GM21526 (cell line): ENCODE data around the gene SGSH.
"Not testable (repeated sequence)": the region's sequence is repeated elsewhere in the genome, so short reads cannot be mapped to it uniquely, and the experiment has no call there.

Experiments
- ATAC-seq: cut with Tn5 transposase; IDR thresholded peaks from one replicate; pipeline ENCODE4 v1.9.1; 2021; ENCODE audit warnings: moderate library complexity; ENCODE audit not compliant: unreplicated experiment, low FRiP score

Gene SGSH

DNA sequence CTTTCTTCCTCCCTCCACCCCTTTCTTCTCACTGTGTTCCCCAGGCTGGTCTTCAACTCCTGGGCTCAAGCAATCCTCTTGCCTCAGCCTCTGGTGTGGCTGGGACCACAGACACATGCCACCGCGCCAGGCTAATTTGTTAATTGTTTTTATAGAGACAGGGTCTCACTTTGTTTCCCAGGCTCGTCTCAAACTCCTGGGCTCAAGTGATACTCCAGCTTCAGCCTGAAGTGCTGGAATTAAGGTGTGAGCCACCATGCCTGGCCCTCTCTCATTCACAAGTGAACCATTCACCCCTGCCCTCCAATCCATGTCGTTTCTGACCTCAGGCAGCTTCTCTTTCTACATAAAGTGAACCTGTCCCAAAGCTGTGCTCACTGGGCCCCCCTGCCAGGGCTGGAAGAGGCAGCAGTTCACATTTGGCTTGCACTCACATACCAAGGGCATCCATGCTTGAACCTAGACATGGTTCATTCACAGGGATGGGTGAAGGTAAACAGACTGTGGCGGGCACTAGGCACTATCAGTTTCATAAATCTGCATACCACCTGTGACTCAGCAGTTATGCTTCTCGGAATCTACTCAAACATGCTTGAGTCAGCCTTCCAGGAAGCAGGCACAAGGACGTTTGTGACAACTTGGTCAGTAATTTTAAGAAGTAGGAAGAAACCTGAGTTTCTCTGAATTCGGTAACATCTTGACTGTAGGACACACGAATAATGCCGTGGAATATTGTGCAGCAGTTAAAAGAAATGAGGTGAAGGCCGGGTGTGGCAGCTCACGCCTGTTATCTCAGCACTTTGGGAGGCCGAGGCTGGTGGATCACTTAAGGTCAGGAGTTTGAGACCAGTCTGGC, 34.5 kb upstream of the SGSH start:
- no peak for ATAC-seq

DNA sequence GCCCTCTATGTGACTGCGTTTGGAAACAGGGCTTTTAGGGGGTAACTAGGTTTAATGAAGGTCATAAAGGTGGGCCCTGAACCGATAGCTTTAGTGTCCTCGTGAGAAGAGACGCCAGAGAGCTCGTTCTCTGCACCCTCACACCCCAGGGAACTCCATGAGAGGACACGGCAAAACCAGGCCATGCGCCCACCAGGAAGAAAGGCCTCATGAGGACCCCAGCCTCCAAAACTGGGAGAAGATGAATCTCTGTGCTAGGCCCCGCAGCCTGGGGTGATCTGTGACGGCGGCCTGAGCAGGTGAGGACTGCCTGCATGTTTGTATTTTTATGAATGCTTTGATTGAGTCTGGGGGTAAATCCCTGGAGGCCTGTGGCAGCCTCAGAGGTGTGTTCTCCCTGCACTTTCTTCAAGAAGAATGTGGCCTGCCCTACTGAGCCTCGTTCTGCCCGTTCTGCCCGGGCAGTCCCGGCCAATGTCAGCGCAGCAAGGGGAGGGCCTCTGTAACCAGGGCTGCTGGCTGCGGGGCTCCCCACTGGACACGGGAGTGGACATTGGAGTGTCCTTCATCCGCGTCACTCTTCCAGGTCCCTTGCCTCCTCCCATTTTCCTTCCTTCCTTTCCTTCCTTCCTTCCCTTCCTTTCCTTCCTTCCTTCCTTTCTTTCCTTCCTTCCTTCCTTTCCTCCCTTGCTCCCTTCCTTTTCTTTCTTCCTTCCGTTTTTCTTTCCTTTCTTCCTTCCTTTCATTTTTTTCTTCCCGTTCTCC, 33.7 kb upstream of the SGSH start:
- ATAC-seq, result no peak

DNA sequence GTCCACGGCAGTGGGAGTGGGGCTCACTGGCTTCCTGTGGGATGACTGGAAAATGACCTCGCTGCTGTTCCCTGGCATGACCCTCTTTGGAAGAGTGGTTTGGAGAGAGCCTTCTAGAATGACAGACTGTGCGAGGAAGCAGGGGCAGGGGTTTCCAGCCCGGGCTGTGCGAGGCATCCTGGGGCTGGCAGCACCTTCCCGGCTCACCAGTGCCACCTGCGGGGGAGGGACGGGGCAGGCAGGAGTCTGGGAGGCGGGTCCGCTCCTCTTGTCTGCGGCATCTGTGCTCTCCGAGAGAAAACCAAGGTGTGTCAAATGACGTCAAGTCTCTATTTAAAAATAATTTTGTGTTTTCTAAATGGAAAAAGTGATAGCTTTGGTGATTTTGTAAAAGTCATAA, 32.7 kb upstream of the SGSH start:
- no peak for ATAC-seq

DNA sequence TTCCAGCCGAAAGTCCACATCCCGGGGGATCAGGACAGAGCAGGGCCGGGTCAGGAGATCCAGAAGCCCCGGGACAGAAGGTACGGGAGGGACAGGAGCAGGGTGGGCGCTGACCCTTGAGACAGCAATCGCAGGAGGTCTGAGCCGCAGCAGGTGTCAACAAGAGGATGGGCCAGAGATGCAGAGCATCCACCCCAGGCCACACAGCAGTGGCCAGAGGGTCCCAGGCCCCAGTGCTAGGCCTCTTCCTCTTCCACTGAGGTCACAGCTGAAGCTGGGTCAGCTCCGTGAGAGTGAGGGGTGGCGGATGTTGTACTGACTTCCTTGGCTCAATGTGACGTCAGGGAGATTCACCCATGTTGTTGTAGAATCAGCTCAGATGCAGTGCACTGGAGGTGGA, 31.8 kb upstream of the SGSH start:
- ATAC-seq, result no peak

DNA sequence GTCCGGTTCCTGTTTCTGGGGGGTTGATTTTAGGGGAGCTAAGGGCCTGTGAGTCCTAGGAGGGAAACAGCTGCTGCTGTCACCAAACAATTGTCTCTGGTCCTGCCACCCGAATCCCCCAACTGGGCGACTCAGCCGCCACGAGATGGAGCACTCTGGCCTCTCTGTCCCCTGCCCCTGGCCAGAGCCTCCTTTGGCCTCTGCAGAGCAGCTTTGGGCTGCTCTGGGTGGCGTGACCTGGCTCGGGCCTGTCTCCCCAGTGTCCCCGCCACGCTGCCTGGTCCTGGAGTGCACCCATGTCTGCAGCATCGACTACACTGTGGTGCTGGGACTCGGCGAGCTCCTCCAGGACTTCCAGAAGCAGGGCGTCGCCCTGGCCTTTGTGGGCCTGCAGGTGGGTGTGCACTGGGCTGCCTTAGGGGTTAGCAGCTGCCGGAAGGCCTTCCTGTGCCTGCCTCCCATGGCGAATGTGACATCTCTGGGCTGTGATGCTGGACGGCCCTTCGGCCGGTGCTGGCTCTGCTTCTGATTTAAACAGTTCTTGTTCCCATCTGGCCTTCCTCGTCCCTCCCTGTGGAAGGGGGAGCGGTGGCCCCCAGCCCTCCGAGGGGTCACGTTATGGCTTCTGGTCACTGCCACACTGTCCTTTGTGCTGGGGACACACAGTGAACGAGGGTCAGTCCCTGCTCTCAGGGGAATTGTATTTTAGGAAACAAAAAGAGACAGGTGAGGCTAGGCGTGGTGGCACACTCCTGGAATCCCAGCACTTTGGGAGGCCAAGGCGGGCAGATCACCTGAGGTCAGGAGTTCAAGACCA, 29.0 kb upstream of the SGSH start:
- ATAC-seq, result no peak

DNA sequence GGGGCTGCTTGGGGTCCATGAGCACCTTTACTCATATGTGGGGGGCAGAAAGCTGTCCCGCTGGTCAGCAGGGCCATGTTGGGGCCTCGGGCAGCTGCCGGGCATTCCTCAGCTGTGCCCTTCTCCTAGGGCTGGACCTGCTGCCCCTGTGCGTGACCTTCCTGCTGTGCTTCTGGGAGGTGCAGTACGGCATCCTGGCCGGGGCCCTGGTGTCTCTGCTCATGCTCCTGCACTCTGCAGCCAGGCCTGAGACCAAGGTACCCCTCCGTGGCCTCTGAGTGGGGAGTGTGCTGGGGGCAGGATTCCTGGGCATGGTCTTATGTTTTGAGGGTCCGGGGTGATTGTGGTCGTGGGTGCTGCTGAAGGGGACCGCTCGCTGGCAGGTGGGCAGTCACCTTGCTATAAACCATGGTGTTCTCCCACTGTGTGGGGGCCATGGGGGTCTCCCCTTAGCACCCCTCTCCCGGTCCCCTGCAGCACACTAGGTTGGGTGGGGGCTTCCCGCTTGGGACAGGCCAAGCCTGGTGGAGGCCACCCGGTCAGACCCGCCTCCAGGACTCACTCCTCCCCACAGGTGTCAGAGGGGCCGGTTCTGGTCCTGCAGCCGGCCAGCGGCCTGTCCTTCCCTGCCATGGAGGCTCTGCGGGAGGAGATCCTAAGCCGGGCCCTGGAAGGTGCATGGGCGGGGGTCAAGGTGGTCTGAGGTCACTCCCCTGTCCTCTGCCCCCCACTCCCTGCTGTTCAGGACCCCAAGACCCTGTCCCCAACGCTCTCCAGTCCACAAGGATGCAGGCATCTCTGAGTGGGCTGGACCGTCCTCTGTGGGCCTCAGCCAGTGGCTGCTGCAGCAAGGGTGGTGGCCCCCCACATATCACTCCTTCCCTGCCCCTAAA, 28.1 kb upstream of the SGSH start:
- ATAC-seq, result no peak

DNA sequence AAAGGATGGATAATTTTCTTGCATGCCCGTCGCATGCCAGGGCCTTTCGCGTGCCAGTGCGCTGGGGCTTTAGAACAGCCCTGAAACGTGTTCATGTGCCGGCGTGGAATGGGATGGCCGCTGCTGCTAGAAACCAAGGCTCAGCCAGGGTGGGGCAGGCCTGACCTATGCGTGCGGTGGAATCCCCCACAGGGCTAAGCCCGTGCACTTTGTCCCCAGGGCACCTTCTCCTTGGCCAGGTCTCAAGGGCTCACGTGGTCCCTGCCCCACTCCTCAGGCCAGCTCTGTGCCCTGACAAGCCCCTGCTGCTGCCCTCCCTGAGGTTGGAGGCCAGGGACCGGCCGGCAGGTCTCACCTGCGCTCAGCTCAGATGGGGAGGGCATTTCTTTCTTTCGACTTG, 27.4 kb upstream of the SGSH start:
- ATAC-seq, result no peak

DNA sequence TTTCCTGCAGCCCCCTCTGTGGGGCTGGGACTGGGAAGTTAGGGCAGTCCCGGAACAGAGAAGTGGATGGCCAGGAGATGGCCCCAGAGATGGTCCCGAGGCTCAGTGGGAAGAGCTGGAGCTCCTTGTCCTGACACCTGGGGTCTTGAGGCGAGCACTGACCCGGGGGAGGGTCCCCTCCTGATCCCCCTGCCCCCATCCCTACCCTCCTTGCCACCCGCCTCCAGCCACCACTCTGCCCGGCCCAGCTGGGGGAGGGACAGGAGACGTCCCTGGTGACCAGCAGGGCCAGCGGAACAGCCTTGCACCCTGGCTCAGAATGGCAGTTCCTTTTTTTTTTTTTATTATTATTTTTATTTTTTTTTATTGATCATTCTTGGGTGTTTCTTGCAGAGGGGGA, 26.6 kb upstream of the SGSH start:
- no peak for ATAC-seq

DNA sequence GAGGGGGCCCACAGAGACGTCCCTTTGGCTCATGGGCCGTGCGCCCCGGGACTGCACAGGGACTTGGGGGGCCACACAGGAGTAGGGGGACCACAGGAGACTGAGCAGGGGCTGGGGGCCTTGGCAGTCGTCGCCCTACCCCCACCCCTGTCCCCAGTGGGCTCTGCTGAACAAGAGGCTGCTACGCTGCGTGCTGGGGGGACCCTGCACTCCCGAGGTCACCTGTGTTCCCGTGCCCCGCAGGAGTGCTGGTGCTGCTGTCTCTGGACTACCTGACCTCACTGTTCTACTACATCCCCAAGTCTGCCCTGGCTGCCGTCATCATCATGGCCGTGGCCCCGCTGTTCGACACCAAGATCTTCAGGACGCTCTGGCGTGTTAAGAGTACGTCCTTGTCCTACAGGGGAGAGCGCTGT, 26.1 kb upstream of the SGSH start:
- no peak for ATAC-seq

DNA sequence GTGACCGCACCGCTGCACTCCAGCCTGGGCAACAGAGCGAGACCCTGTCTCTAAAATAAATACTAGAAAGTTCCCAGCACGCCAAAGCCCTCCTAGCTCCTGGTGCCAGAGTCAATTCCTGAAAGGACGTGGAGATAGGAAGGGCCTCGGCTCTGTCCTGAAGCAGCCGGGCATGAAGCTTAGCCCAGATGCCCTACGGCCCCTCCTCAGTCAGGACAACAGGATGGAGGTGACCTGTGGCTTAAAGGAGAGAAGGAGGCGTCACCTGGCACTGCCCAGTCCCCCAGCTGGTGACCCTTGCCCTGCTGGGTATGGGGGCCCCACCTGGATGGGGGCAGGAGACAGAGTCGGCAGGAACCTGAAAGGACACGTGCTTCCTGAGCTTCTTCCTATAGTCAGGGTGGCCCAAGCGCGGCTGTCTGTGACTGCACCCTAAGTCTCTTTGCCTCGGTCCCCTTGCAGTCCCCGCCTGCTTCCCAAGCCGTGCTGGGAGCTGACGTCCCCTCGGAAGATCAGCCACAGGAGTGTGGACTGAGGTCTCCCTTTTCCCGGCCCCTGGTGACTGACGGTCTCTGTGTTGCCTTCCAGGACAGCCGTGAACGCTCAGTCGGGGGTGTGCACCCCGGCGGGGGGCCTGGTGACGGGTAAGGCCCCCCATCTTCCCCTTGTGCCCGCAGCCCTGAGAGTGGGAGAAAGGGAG, 25.6 kb upstream of the SGSH start:
- ATAC-seq, result no peak

DNA sequence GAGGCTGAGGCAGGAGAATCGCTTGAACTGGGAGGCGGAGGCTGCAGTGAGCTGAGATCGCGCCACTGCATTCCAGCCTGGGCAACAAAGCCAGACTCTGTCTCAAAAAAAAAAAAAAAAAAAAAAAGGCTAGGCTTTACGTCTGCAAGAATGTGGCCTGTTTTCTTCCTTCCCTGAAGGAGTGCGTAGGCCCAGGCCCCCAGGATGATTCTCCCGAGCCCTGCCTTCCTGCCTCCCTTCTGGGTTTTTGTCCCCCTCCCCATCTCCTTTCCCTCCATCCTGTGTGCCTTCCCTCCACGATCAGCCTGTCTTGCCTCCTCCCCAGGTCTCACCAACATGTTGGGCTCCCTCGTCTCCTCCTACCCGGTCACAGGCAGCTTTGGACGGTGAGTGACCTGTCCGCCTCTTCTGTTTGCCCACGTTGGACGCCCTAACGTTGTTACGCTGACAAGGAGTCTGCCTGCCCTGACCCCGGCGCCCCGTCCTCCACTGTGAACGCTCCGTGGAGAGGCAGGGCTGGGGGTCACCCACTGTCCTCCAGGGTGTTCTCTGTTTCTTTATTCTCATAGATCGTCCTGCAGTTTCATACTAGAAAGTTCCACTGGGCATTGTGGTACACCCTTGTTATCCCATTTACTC, 24.9 kb upstream of the SGSH start:
- no peak for ATAC-seq

DNA sequence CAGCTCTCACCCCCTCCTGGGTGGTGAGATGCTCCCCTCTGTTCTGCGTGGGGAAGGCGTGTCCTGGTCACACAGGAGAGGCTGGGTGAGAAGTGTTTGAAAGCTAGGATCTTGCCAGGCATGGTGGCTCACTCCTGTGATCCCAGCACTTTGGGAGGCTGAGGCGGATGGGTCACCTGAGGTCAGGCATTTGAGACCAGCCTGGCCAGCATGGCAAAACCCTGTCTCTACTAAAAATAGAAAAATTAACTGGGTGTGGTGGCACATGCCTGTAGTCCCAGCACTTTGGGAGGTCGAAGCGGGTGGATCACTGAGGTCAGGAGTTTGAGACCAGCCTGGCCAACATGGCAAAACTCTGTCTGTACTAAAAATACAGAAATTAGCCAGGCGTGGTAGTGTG, 24.3 kb upstream of the SGSH start:
- ATAC-seq, result not testable (repeated sequence)

DNA sequence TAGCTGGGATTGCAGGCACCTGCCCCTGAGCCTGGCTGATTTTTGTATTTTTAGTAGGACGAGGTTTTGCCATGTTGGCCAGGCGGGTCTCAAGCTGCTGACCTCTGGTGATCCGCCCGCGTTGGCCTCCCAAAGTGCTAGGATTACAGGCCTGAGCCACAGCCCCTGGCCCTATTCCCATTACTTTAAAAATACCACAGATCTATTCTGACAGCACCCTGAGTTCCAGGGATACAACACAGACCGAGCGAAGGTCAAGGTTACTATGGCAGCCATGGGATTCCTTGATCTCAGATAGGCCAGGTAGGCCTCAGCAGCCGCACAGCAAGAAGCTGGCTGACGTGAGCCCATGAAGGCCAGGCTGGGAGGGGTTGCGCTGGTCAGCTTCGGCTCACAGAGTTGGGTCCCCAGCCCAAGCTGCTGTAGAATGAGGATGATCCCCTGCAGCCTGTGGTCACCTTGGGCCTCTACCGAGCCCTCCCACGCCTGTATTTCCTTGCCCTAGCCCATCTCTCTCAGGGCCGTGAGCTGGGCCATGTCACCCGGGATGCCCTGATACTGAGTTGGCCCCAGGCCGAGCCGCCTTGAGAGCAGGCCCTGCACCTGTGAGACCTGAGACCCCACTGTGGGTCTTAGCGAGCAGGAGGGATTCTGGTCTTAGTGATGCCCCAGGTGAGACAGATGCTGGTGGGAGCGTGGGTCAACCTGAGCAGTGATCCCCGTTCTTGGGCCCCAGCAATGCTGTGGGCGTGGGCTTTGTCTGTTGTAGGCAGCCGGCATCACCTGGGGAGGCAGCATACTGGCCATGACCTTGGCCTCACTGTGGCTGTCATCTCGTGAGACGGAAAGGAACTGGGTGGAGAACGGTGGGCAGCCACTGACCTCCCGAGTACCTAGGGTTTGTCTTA, 23.6 kb upstream of the SGSH start:
- no peak for ATAC-seq

DNA sequence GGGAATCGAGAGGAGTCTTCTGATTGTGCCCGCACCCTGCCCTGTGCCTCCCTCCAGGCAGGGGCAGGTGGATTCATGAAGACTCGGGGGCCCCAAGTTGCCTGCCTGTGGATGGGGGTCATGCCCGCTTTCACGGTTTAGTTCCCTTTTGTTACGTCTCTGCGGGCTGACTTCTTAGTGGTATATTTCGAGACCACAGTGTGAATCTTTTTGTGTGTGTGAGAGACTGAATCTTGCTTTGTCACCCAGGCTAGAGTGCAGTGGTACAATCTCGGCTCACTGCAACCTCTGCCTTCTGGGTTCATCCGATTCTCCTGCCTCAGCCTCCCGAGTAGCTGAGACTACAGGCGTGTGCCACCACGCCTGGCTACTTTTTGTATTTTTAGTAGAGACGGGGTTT, 22.4 kb upstream of the SGSH start:
- no peak for ATAC-seq

DNA sequence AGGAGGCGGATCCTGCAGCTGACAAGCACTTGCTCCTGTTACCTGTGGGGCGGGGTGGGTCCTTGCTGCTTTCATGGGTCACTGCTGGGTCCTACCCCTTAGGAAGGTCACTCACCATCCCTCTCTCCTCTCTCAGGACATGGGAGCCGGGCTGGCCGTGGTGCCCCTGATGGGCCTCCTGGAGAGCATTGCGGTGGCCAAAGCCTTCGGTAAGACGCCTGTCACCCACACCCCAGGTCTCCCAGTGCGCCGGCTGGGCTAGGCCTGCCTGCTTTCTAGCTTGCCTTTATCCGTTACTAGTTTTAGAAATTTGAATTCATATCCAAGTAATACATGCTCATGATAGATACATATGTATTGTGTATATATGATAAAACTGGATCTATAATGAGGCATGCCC, 17.3 kb upstream of the SGSH start:
- ATAC-seq, result no peak

DNA sequence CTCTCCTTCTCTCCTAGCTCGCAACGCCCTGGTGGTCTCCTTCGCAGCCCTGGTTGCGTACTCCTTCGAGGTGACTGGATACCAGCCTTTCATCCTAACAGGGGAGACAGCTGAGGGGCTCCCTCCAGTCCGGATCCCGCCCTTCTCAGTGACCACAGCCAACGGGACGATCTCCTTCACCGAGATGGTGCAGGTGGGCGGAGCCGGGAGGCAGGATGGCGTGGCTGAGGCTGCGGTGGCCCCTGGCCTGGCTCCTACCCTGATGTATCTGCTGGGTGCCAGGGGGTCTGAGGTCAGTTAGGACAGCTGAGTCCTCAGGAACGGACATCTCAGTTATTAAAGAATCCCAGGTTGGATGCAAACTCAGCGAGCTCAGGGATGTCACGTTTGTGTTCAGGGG, 16.8 kb upstream of the SGSH start:
- ATAC-seq, result no peak

DNA sequence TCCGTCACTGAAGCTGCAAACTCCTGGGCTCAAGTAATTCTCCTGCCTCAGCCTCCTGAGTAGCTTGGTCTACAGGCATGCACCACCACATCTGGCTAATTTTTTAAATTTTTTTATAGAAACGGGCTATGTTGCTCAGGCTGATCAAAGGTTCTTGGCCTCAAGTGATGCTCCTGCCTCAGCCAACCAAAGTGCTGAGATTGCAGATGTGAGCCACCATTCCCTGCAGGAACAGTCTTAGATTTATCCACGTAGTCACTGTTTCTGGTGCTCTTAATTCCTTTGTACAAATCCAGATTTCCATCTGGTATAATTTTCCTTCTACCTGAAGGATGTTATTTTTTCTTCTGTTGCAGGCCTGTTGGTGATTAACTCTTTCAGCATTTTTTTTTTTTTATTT, 13.1 kb upstream of the SGSH start:
- no peak for ATAC-seq

DNA sequence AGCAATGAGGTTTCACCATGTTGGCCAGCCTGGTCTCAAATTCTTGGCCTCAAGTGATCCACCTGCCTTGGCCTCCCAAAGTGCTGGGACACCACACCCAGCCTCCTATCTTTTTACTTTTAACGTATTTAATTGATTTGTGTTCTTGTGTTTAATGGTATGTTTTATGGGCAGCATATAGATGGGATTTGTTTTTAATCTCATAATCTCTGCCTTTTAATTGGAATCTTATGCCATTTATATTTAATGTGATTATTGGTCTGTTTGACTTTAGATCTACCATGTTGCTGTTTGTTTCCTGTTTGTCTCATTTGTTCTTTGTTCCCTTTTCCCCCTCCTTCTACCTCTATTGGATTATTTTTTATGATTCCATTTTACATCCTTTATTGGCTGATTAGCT, 12.3 kb upstream of the SGSH start:
- ATAC-seq, result no peak
